IMR-90 (cell line): ENCODE results near the gene DISP2.

Experiments
- BHLHE40 ChIP-seq: fragments of 150-350 bp; IDR thresholded peaks from 2 replicates; pipeline ENCODE4 v1.6.1; 2016; ENCODE audit warnings: mild to moderate bottlenecking, low read depth, low read length
- MAFK ChIP-seq: IDR thresholded peaks from 2 replicates; pipeline ENCODE4 v1.6.1; 2012; ENCODE audit warnings: low read depth, low read length, improper control_type of control experiment
- MXI1 ChIP-seq: IDR thresholded peaks from 2 replicates; pipeline ENCODE4 v1.6.1; 2012; ENCODE audit warnings: low read depth, mild to moderate bottlenecking, low read length, moderate library complexity, borderline replicate concordance
- POLR2A ChIP-seq: IDR thresholded peaks from 2 replicates; pipeline ENCODE4 v1.6.1; 2012; ENCODE audit warnings: mild to moderate bottlenecking, low read depth, low read length
- TF ChIP-seq, protein P1 (sequence below): conservative IDR thresholded peaks from 2 replicates; pipeline ENCODE4 v1.5.1; 2012; ENCODE audit warnings: mild to moderate bottlenecking, low read depth, low read length, improper control_type of control experiment

DNA sequence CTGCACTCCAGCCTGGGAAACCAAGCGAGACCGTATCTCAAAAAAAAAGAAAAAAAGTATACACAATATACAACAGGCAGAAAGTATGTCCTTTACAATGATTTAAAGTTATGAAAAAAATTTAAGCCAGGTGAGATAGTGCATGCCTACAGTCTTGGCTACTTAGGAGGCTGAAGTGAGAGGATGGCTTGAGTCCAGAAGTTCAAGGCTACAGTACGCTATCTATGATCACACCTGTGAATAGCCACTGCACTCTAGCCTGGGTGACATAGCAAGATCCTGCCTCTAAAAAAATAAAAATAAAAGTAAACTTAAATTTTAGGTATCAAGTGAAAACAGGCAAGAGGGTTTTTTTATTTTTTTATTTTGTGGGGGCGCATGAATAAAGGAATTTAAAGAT, 21.4 kb downstream of the DISP2 start:
- TF ChIP-seq, protein P1, sequence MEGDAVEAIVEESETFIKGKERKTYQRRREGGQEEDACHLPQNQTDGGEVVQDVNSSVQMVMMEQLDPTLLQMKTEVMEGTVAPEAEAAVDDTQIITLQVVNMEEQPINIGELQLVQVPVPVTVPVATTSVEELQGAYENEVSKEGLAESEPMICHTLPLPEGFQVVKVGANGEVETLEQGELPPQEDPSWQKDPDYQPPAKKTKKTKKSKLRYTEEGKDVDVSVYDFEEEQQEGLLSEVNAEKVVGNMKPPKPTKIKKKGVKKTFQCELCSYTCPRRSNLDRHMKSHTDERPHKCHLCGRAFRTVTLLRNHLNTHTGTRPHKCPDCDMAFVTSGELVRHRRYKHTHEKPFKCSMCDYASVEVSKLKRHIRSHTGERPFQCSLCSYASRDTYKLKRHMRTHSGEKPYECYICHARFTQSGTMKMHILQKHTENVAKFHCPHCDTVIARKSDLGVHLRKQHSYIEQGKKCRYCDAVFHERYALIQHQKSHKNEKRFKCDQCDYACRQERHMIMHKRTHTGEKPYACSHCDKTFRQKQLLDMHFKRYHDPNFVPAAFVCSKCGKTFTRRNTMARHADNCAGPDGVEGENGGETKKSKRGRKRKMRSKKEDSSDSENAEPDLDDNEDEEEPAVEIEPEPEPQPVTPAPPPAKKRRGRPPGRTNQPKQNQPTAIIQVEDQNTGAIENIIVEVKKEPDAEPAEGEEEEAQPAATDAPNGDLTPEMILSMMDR, result no peak
- TF ChIP-seq MXI1, result no peak
- TF ChIP-seq POLR2A, result no peak
- no peak for TF ChIP-seq MAFK
- no peak for TF ChIP-seq BHLHE40
